Measurements from ENCODE around the gene ATP8A2.

ATP8A2 gene

DNA sequence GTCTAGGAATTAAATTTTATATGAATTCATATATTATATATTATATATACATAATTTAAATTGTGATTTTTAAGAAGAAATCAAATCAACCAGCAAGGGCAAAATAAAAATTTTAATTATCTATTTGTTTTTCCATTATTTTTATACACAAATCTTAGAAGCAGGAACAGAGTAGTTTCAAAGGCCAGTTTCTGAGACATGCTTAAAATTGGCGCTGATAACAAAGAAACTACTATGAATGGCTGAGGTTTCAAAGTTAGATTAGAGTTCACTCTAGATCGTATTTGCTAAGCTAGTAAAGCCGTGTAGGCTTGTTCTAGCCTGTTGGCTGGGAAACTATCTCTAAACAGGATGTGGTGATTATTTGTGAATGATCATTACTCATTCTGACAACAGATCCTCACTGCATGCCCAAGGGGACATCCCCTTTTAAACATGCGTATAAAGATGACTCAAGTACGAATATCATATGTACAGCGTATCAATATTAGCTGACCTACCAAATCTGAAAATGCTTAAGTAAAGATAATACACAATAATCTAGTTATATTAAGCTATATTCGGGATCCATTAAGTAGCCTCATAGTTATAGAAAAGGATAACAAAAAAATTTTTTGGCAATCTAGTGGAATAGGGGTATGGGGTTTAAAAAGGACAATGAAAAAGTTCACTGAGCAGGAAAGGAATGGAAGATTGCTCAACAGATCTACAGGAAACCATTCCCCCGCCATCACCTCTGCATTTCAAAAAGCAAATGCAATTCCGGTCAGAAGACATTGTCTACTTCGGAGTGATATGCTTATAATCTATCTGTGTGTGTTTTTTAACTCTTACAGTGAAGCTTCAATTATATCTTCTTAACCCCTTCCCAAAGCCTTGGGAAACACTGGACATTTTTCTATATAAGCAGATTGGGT is 529.9 kb downstream of the ATP8A2 start:
- no peak for DNase-seq

DNA sequence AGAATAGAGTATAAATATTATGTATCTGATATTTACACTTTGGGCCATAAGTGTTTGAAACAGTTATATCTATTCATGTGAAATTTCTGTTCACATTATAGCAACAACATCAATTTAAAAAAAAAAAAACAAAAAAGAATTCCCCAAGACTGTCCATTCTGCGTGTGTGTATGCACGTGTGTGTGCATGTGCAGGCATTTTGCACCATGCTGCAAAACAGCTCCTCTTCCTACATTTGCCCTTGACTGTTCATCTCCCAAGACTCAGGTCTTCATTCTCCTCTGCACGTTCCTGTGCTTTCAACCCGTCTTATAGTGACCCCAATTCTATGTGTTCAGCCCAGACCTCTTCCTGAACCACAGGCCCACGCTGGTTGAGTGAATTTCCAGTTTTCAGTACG is 530.7 kb downstream of the ATP8A2 start:
- DNase-seq = no peak

DNA sequence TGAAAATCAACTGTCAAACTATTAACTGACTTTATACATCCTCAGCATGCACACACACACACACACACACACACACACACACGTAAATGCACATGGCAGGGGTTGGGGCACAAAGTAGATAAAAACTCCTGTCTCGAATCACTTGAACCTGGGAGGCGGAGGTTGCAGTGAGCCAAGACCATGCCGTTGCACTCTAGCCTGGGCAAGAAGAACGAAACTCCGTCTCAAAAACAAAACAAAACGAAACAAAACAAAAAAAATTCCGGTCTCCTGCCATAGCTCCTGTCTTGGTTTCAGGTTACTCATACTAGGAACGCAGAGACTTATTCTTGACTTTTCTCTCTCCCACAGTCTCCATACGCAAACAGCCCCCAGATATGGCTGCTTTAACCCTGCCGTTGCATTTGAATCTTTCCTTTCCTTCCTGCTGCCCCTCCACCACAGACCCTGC is 531.1 kb downstream of the ATP8A2 start:
- no peak for DNase-seq

DNA sequence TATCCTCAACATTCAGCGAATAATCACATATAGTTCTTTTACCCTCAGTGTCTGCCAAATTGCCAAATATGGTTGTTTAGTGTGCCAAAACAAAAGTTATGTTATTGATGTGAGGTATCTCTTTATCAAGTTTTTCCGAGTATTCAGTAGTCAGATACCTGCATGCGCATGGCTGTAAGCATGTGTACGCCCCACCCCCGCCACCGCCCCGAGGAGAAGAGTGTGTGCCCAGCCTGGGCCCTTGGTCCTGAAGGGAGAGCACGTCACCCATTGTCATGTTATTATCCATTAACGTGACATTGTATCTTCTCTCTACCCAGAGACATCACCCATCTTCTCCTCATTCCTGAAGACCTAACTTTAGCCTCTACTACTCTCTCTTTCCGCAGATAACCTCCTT is 533.1 kb downstream of the ATP8A2 start:
- no peak for DNase-seq

DNA sequence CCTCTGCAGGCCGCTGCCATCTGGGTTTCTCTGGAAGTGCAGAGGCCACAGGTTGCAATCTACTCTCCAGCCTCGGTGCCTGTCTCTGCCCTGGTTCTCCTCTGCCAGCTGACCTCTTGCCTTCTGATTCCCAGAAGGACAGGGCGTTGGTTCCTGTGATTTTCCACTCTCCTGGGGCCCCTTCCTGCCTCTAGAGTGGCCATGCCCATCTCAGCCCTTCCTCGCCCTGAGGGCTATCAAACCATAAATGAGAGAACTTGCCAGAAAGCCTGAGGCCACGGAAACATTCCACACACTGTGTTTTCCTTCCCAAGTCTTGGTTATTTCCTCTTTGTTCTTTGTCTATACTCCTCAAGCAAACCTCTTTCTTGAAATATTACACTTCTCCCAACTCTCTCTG is 533.8 kb downstream of the ATP8A2 start:
- DNase-seq = no peak

DNA sequence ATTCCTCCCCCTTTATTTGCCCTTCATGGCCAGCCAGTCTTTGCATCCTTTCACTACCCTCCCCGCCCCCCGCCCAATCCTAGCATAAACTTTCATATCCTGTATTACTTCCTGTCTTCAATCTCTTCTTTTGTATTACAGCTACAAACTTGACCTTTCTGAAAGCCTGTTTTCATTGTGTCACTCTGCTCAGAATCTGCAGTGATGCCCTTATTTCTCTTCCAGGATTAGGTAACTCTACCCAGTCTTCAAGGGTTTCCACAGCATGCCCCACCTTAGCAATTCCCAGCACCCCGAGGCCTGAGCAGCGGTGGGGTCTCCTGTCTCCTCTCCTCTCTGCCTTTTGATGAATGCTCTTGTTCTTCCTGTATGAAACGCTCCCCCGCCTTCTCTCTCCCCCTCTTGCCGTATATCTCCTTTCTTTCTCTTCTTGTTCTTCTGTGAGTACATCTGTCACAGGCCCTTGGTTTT is 534.5 kb downstream of the ATP8A2 start:
- DNase-seq = no peak

DNA sequence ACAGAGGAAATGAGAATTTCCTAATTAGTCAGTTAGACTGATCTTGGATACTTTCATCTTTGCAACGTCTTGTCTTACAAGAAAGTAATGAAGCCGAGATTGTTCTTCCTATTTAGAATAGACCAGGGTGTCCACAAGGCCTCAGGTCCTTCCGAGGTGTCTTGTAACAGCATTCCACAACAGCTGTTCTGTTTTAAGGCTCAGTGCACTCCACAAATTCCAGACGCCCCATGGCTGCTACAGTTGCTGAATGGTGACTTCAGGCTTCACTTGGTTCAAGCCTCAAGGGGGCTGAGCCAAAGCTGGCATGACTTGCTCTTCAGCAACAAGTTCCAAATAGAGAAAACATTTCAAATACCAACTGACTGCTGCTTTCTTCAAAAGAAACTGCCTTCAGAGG is 536.6 kb downstream of the ATP8A2 start:
- DNase-seq = no peak

DNA sequence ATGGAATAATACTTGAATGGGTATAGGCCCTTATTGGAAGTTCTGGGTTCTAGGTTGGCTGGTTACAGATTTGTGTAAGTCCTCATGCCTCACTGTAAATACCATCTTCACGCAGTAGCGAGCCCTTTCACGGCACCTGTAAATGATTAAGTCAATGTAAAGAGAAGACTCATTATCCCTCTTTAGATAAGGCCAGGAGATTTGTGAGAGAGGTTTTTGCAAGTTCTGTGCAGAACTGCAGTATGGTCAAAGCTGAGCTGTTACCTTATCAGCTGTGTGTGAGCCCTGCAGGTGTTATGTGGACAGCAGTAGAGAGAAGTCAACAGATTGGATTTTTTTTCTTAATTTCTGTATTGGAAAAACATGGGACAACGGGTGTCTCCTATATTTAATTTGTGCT is 538.5 kb downstream of the ATP8A2 start:
- DNase-seq = no peak

DNA sequence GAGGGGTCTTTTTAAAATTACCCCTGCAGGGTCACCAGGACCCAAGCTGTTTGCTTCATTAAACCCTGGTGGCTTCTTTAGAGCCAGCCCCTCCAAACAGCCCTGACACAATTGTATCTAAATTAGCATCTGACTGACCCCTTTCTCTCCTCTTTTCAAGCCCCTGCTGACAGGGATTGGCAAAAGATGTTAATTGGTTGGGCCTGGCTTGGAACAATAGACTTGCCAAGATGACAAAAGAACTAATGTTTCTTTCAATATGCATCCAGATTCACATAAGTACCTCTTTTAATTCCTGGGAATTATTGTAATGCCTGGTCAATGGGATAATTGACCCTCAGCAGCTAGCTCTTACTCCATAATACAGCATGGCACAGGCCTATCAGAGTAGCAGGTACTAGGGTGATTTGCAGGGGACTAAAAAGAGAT is 539.2 kb downstream of the ATP8A2 start:
- DNase-seq = no peak

DNA sequence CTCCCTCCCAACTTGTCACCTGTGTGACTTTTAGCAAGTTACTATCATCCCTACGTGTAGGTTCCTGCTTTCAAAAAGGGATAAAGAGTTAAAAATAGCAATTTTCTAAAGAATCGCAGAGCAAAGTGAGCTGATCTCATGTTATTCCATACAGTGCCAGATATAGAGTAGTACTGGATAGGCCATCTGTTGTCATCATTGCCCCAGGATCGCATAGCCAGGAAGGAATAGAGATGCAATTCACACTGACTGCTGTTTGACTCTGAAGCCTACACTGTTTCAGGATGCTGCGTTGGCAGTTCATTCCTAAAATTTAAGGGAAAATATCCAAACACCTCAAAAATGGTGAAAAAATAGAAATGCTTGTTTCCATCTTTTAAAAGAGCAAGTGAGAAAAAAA is 541.2 kb downstream of the ATP8A2 start:
- no peak for DNase-seq

DNA sequence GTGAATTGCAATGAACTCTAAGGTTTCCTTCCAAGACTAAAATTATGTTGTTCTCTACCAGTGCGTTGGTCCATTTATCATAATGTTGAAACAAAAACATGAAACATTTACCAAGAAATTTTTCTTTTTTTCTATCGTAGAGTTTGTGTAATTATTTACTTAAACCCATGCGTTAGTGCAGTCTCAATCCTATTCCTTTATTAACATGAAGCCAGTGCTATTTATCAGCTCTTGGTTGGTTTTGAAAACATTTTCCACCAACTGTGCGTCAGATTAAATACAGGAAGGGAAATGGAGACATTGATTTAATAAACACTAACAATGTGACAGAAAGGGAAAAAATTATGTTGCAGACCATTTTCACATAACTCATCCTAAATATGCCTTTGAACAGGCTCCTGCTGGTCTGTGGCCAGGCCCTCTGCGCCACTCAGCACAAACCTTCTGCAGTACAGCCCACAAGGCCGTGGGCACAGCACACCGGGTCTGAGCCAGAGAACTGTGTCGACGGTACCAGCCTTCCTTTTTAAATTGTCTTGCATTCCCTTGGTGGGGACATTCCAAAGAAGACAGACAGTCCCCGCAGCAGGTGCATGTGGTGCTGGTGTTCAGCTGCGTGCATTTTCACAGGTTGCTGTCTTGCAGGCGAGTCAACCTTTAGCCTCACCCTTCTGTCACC is 544.2 kb downstream of the ATP8A2 start:
- DNase-seq = no peak

DNA sequence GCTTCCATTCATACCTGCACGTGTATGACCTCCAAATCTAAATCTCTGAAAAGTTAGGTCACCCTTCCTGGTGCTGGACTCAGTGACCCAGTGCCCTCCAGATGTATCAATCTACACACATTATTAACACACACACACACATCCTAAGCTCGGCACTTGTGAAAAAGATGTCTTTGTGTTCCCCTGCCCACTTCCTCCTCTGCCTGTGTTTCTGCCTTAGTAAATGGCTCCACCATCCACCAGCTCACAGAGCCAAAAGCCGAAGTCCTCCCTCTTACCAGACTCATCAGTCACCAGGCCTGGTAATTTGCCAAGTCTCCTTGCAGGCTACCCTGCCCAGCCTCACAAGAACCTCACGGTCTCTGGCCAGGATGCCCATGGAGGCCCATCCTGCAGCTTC is 548.5 kb downstream of the ATP8A2 start:
- DNase-seq = no peak

DNA sequence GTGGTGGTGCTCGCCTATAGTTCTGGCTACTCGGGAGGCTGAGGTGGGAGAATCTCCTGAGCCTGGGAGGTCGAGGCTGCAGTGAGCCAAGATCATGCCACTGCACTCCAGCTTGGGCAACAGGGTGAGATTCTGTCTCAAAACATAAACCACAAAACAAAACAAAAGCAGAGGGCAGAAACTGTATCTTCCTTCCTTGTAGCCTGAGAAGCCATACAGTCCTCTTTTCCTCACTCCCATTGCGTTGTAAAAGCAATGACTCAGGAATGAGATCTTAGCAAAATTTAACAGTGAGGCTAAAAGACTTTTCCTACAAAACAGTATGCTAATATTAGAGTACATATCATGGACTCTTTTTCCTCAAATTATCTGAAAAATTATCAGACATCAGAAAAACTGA is 549.2 kb downstream of the ATP8A2 start:
- DNase-seq = no peak

DNA sequence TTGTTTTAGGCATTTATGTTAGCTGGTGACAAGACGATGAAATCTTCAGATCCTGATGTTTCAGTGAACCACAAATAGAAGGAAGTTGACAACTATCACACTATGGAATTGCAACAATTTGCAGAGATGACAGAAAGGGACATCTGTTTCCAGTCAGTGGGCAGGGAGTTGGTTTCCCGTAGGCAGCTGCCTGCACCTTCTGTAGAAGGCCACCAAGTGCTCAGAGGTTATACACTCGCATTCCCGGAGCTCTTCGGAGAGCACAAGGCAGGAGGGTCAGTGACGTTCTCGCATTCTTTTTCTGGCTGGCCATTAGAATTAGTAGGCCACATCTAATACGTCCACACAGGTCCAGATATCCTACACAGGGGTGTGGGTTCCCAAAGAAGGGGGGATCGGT is 550.6 kb downstream of the ATP8A2 start:
- DNase-seq = no peak

DNA sequence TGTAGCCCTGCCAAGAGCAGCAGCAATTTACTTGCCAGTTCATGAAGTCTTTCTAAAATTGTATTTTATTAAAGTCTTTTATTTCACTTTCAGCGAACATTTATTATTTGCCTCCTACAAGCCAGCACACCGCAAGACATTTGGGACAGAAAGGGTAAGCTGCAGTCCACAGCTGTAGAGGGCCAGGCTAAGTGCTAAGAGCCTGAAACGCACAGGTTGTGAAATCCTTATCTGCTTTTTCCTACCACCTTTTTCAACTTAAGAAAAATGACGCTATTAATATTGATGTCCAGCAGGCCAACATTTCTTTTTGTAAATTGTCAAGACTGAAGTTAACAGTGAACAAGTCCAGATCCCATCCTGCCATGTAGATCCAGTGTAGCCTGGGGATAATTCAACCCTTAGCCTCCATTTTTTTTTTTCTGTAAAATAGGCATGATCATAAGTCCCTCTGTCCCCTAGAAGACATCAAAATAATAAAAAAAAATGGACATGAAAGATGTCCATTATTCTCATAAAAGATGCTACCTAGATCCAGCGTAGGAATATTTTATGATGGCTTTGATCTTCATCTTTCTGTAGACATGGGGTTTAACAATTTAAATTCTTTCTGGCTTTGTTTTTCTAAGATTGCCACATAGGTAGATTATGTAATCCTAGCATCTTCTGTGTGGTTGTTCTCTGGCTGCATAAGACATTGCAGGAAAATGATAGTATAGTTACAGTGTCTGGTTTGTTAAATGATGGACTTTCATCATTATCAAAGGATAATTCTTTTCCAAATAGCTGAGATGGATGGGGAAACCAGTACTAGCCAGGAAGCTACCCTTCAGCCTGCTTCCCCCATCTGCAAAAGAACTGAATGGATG is 551.7 kb downstream of the ATP8A2 start:
- DNase-seq = no peak

DNA sequence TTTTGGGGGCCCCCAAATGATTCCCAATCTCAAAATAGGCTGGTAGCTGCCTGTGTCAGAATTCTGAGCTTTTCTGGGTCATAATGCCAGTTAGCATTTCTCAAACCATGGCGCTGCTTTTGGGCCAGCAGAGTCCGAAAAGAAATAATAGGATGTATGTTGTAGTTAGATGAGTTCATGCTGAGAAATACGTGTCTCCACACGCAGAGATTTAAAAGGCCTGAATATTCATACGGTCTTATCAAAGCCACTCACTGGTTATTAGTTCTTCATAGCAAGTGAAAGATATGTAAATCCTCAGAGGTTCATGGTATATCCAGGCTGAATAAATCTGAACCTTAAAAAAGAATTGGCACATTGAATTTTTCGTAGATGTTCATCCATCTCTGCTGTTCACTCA is 555.6 kb downstream of the ATP8A2 start:
- no peak for DNase-seq

DNA sequence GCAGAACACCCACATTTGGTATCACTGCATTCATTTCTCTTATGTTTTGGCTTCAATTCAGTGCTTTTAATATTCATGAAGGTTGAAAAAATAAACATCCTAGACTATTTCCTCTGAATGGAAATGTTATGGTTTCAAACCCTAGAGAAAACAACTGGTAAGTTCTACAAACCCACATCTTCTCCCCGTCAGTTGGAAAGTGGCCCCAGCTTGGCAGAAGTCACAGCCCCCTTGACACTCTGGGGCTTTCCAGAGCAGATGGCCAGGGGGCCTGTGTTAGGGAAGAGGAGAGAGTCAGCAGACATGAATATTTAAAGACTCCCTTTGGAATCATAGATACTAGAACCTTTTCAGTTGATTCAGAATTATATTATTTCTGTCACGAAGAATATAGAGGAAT is 556.2 kb downstream of the ATP8A2 start:
- no peak for DNase-seq

DNA sequence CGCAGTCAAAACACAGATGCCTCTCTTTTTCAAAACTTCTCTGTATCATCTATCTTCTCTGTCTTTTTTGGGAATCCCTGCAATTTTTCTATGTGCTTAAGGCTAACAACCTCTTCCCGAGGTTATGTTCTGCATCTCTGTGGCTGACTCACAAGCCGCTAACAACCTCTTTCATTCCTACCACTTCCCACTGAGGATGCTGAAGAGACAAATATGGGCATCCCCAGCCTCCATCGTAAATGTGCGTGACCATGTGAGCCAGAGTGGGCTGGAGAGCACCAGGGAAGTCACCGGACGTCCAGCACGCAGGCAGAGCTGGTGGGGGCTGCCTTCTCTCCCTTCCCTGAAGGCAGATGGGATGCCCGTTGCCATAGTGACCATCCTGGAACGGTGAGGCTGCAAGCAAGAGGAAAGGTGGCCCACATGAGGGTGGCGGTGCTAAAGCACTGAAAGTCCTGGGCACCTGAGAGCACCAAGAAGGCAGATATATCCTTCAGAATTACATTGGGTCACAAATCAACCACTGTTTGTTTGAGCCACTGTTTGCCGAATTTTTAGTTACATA is 557.2 kb downstream of the ATP8A2 start:
- no peak for DNase-seq

DNA sequence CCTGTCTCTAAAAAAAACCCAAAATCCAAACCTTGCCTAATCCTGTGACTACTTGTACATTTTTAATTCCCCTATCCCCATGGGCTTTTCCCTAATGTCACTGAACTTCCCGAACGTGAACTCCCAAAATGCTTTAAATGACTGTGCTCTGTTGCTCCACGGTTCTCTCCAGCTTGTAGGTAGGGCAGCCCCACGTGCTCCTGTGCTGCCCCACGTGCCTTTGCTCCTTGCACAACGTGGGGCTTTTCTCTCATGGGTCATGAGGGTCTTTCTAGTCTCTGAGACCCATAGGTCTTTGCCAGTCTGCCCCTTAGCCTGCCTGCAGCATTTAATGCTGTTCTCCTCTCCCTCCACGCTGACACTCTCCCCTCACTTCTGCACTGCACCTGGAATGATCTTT is 558.0 kb downstream of the ATP8A2 start:
- DNase-seq = no peak

DNA sequence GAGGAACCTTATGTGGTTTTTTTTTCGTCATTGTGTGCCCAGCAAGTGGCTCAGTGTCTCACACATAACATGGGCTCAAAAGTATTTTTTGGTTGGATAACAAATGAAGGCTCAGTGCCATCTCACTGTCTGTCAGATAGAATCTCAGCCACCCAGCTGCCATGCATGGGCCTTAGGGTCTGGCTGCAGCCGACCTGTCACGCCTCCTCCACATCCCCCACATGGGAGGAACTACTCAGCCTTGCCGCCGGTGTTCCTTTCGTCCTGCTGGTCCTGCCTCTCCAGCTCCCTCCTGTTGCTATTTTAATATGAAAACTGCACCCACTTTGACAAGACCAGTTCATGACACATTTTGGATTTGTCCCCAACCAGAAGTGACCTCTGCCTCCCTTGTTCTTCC is 558.9 kb downstream of the ATP8A2 start:
- no peak for DNase-seq

DNA sequence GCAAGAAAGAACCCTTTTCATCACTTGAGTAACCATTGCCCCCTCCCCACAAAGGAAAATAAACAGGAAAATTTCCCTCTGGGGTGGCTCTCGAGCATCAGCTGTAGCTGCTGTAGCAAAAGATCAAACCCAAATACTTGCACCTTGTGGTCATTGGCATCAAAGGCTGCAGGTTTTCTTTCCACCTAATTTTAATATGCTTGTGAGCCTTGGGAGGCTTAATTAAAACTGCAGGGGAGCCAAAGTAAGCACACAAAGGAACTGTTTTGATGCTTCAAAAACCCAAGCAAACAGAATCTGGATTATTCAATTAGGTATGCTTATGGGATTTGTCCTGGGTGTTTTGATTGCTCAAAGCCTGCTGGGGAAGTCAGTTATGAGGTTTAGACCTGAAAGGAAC is 560.6 kb downstream of the ATP8A2 start:
- DNase-seq = no peak

DNA sequence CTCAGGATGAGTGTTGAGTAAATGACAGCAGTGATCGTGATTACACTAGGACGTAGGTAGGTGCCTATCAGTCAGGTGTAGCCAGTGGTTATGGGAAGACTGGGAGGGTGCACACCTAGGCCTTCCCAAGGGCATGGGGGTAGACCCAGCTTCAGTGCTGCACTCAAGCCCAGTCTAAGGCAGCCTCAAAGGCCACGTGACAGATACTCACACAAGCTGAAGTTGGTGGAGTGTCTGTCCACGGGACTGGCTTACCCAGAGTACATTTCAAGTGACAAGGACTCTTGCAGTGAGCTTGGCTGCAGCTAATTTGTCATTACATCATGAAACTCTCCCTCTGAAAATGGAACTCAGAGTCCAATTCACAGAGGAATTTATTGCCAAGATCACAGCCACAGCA is 561.7 kb downstream of the ATP8A2 start:
- no peak for DNase-seq

DNA sequence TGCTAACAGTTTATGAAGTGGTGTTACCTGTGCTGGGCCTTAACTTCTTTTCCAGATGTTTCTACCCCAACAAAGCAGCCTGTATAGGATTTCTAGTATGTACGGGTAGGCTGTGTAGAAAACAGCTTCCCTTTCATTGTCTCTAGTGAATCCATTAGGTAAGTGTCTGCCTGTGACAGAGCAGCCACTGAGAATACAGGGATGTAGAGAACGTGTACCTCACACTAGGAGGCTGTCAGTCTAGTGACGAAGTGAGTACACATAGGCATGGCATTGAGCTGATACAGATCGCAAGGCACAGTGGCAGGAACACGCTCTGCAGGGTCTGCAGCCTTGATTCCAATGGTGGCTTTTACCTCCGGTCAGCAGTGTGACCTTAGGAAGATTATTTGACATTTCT is 562.4 kb downstream of the ATP8A2 start:
- no peak for DNase-seq
